ENCODE results near the gene PIAS1.

The PIAS1 gene

DNA sequence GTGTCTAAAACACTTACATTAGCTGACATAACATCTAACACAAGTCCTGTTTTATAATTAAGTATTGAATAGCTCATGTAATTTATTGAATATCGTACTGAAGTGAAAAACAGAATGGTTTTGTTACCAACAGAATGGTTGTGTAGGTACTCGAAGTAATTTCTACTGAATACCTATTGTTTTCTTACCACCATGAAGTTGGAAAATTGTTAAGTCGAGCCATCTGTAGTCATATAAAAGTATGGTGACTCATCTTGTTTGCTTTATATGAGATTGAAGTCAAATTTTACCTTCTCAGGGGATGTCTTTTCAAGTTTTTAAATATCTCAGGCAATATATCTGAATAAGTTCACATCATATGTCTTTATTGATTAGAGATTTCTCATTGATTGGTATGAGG, 37.6 kb downstream of the PIAS1 start:
- Histone ChIP-seq H3K36me3 (replicated peaks; ENCODE audit: low read depth, low read length) (peaks cover 38% of the 10 kb centered on the region), H3K79me2 (ENCODE audit: low read length) (peaks cover 71% of the 10 kb centered on the region)

GRCh38 chr15:68096099-68096498, 42.0 kb downstream of the PIAS1 start:
- H3K27me3 ChIP-seq (ENCODE audit: low read depth, low read length) = no peaks in the 10 kb centered on the region
- no peak overlapping the region for H3K9ac ChIP-seq (ENCODE audit: low read length)
- H3K79me2 ChIP-seq (ENCODE audit: low read length) = peaks cover 88% of the 10 kb centered on the region
- 0 out of 2 replicates have a peak, but pooled peaks cover 9% of the 10 kb centered on the region for H3K9me3 ChIP-seq (ENCODE audit: insufficient read depth, low read length)
- H4K20me1 ChIP-seq (ENCODE audit: insufficient read depth, low read length) = peaks cover 47% of the 10 kb centered on the region
- TF ChIP-seq, protein P1, sequence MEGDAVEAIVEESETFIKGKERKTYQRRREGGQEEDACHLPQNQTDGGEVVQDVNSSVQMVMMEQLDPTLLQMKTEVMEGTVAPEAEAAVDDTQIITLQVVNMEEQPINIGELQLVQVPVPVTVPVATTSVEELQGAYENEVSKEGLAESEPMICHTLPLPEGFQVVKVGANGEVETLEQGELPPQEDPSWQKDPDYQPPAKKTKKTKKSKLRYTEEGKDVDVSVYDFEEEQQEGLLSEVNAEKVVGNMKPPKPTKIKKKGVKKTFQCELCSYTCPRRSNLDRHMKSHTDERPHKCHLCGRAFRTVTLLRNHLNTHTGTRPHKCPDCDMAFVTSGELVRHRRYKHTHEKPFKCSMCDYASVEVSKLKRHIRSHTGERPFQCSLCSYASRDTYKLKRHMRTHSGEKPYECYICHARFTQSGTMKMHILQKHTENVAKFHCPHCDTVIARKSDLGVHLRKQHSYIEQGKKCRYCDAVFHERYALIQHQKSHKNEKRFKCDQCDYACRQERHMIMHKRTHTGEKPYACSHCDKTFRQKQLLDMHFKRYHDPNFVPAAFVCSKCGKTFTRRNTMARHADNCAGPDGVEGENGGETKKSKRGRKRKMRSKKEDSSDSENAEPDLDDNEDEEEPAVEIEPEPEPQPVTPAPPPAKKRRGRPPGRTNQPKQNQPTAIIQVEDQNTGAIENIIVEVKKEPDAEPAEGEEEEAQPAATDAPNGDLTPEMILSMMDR (IDR thresholded peaks at IDR 0.05; ENCODE audit: low read depth, low read length) = no peak
- no peak for TF ChIP-seq EZH2phosphoT487 (IDR thresholded peaks at IDR 0.05; ENCODE audit: low read depth)
- peaks cover 31% of the 10 kb centered on the region for H3K36me3 ChIP-seq (replicated peaks; ENCODE audit: low read depth, low read length)
- H3K4me1 ChIP-seq (ENCODE audit: low read length) = no peaks in the 10 kb centered on the region
- no peak overlapping the region for H3K27ac ChIP-seq (ENCODE audit: low read length)
- no peak overlapping the region for H3K4me2 ChIP-seq (ENCODE audit: low read length)
- no peak overlapping the region for H3K4me3 ChIP-seq (ENCODE audit: low read length)
- H2AFZ ChIP-seq (ENCODE audit: low read depth, low read length) = no peak overlapping the region

More for the DNA sequence above, 37.6 kb downstream of the PIAS1 start:
- Histone ChIP-seq H3K4me2 (ENCODE audit: low read length) (no peak overlapping the region), H3K27me3 (ENCODE audit: low read depth, low read length) (no peaks in the 10 kb centered on the region), H3K4me1 (ENCODE audit: low read length) (no peaks in the 10 kb centered on the region), H2AFZ (ENCODE audit: low read depth, low read length) (no peak overlapping the region), H3K4me3 (ENCODE audit: low read length) (no peak overlapping the region), H3K9ac (ENCODE audit: low read length) (no peak overlapping the region), H3K27ac (ENCODE audit: low read length) (no peak overlapping the region), H4K20me1 (ENCODE audit: insufficient read depth, low read length) (peaks cover 35% of the 10 kb centered on the region), H3K9me3 (ENCODE audit: insufficient read depth, low read length) (0 out of 2 replicates have a peak, but pooled peaks cover 6% of the 10 kb centered on the region)
- TF ChIP-seq EZH2phosphoT487 (IDR thresholded peaks at IDR 0.05; ENCODE audit: low read depth) = no peak
- TF ChIP-seq, protein P1 (IDR thresholded peaks at IDR 0.05; ENCODE audit: low read depth, low read length) = no peak

DNA sequence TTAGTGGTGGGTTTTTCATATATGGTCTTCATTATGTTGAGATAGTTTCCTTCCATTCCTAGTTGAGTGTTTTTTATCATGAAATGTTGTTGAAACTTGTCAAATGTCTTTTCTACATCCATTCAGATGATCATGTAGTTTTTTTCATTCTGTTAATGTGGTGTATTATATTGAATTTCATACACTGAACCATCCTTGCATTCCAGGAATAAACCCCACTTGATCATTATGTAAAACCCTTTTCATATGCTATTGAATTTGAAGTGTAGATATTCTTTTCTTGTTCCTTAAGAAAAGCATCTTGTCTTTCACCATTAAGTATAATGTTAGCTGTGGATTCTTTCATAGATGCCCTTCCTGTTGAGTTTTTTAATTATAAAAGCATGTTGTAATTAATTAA, 42.9 kb downstream of the PIAS1 start:
- Histone ChIP-seq H3K4me3 (ENCODE audit: low read length) (no peak overlapping the region), H4K20me1 (ENCODE audit: insufficient read depth, low read length) (peaks cover 56% of the 10 kb centered on the region), H3K79me2 (ENCODE audit: low read length) (peaks cover 93% of the 10 kb centered on the region), H3K4me2 (ENCODE audit: low read length) (no peak overlapping the region), H2AFZ (ENCODE audit: low read depth, low read length) (no peak overlapping the region), H3K27me3 (ENCODE audit: low read depth, low read length) (no peaks in the 10 kb centered on the region), H3K36me3 (replicated peaks; ENCODE audit: low read depth, low read length) (peaks cover 29% of the 10 kb centered on the region), H3K9ac (ENCODE audit: low read length) (no peak overlapping the region), H3K4me1 (ENCODE audit: low read length) (no peaks in the 10 kb centered on the region), H3K9me3 (ENCODE audit: insufficient read depth, low read length) (0 out of 2 replicates have a peak, but pooled peaks cover 9% of the 10 kb centered on the region), H3K27ac (ENCODE audit: low read length) (no peak overlapping the region)
- TF ChIP-seq EZH2phosphoT487 (IDR thresholded peaks at IDR 0.05; ENCODE audit: low read depth) = no peak
- TF ChIP-seq, protein P1 (IDR thresholded peaks at IDR 0.05; ENCODE audit: low read depth, low read length) = no peak

GRCh38 chr15:68098465-68098864, 44.4 kb downstream of the PIAS1 start:
- no peak for TF ChIP-seq EZH2phosphoT487 (IDR thresholded peaks at IDR 0.05; ENCODE audit: low read depth)
- Histone ChIP-seq H3K4me2 (ENCODE audit: low read length) (no peak overlapping the region), H3K27me3 (ENCODE audit: low read depth, low read length) (no peaks in the 10 kb centered on the region), H3K4me3 (ENCODE audit: low read length) (no peak overlapping the region), H3K9ac (ENCODE audit: low read length) (no peak overlapping the region), H3K79me2 (ENCODE audit: low read length) (peaks cover 91% of the 10 kb centered on the region), H4K20me1 (ENCODE audit: insufficient read depth, low read length) (peaks cover 46% of the 10 kb centered on the region), H3K9me3 (ENCODE audit: insufficient read depth, low read length) (peaks cover 12% of the 10 kb centered on the region; the same call in 1 of the 2 replicates), H3K27ac (ENCODE audit: low read length) (no peak overlapping the region), H2AFZ (ENCODE audit: low read depth, low read length) (no peak overlapping the region), H3K4me1 (ENCODE audit: low read length) (no peaks in the 10 kb centered on the region), H3K36me3 (replicated peaks; ENCODE audit: low read depth, low read length) (peaks cover 39% of the 10 kb centered on the region)
